Left renal cortex interstitium (tissue), 4 donors: ENCODE results near the gene THAP5. TPM values are rescaled to one million over a fixed set of nuclear protein-coding genes. Genes with fewer than 3 reads are reported as not detected.

Experiments
- DNase-seq, 4 donors: peaks; one replicate each; pipeline ENCODE4 v3.0.0-alpha.2; 2013; ENCODE audit warnings: low read depth in 4 of 4, low spot score in 2 of 4, missing footprints in 1 of 4
- polyA plus RNA-seq, 4 donors: library from polyadenylated mRNA; unstranded; fragments of 120-200 nt; gene quantifications; one replicate each; pipeline ENCODE4 v1.2.1, GENCODE V29; 2013; ENCODE audit not compliant: insufficient read length in 4 of 4

Gene THAP5
- polyA plus RNA-seq = 10 to 100 TPM; 32.2 to 44.3 (median 38.5) TPM

GRCh38 chr7:108569381-108570145 lies at the start of gene THAP5, which contains the start of gene DNAJB9:
Gene THAP5 (minus strand): TSS chr7:108569706. CDS start chr7:108569569, 137 bp downstream.
Gene DNAJB9 (plus strand): TSS chr7:108569874. CDS start chr7:108571727, 1,853 bp downstream.
- DNase-seq = peak; percentile 94 to 99 (median 96)

GRCh38 chr7:108618056-108618455 lies 48.5 kb upstream of the THAP5 start:
- no peak for DNase-seq

- no peak for DNase-seq
Measured at GRCh38 chr7:108614896-108615295, 45.4 kb upstream of the THAP5 start.

GRCh38 chr7:108613949-108614381 lies 44.5 kb upstream of the THAP5 start:
- DNase-seq = no peak

GRCh38 chr7:108613147-108613948 lies 43.8 kb upstream of the THAP5 start:
- DNase-seq = peak in 1 of 4 donors; percentile 47

- no peak for DNase-seq
Measured at GRCh38 chr7:108611268-108611667, 41.8 kb upstream of the THAP5 start.

GRCh38 chr7:108609643-108610042 lies 40.1 kb upstream of the THAP5 start:
- no peak for DNase-seq

GRCh38 chr7:108605559-108606201 lies 36.2 kb upstream of the THAP5 start:
- no peak for DNase-seq

GRCh38 chr7:108604307-108605077 lies 35.0 kb upstream of the THAP5 start:
- DNase-seq = no peak

GRCh38 chr7:108603656-108604306 lies 34.3 kb upstream of the THAP5 start:
- no peak for DNase-seq

- DNase-seq = no peak
Measured at GRCh38 chr7:108600399-108600798, 30.9 kb upstream of the THAP5 start.

GRCh38 chr7:108598914-108599580 lies 29.5 kb upstream of the THAP5 start:
- DNase-seq = no peak

GRCh38 chr7:108598153-108598552 lies 28.6 kb upstream of the THAP5 start:
- DNase-seq = no peak

GRCh38 chr7:108596560-108596959 lies 27.1 kb upstream of the THAP5 start:
- DNase-seq = no peak

- DNase-seq = no peak
Measured at GRCh38 chr7:108592646-108593201, 23.2 kb upstream of the THAP5 start.

GRCh38 chr7:108590606-108591005 lies 21.1 kb upstream of the THAP5 start:
- no peak for DNase-seq

- no peak for DNase-seq
Measured at GRCh38 chr7:108589874-108590273, 20.4 kb upstream of the THAP5 start.

GRCh38 chr7:108589199-108589598 lies 19.7 kb upstream of the THAP5 start:
- no peak for DNase-seq

GRCh38 chr7:108586274-108586710 lies 16.8 kb upstream of the THAP5 start:
- DNase-seq = no peak
